WERI-Rb-1 (cell line): ENCODE data around the gene CDC42SE1.

Experiments
- DNase-seq: peaks from one replicate; pipeline ENCODE4 v3.0.0-alpha.2; 2020
- H3K27ac ChIP-seq: fragments of 250-450 bp; sonication (Bioruptor Pico); 2 replicates; pipeline ENCODE4 v1.5.1; 2020; ENCODE audit warnings: mild to moderate bottlenecking, moderate library complexity
- H3K27me3 ChIP-seq: fragments of 250-450 bp; sonication (Bioruptor Pico); 2 replicates; pipeline ENCODE4 v1.5.1; 2021; ENCODE audit warnings: mild to moderate bottlenecking, low read depth, moderate library complexity; ENCODE audit not compliant: insufficient read depth, severe bottlenecking
- H3K36me3 ChIP-seq: fragments of 250-450 bp; sonication (Bioruptor Pico); 2 replicates; pipeline ENCODE4 v1.5.1; 2020; ENCODE audit warnings: mild to moderate bottlenecking, moderate library complexity
- H3K4me3 ChIP-seq: 2 replicates; pipeline ENCODE4 v1.5.1; 2011; ENCODE audit warnings: low read depth, mild to moderate bottlenecking, control low read depth, low read length
- H3K9me3 ChIP-seq: fragments of 250-450 bp; sonication (Bioruptor Pico); 2 replicates; pipeline ENCODE4 v1.5.1; 2021; ENCODE audit warnings: mild to moderate bottlenecking, moderate library complexity; ENCODE audit not compliant: severe bottlenecking
- CTCF ChIP-seq: IDR thresholded peaks from 2 replicates; pipeline ENCODE4 v1.5.1; 2011; ENCODE audit warnings: low read depth, mild to moderate bottlenecking, control low read depth, inconsistent platforms, low read length

Gene CDC42SE1

GRCh38 chr1:151065089-151065645 lies 5.7 kb upstream of the CDC42SE1 start:
- peaks cover 58% of the 10 kb centered on the region for H3K36me3 ChIP-seq
- no peak for DNase-seq

GRCh38 chr1:151062741-151063371 lies 3.4 kb upstream of the CDC42SE1 start:
- H3K9me3 ChIP-seq, result no peaks in the 10 kb centered on the region
- H3K27ac ChIP-seq, result no peak overlapping the region
- peaks cover 50% of the 10 kb centered on the region for H3K36me3 ChIP-seq
- H3K27me3 ChIP-seq, result no peaks in the 10 kb centered on the region
- no peak for TF ChIP-seq CTCF
- no peak overlapping the region for H3K4me3 ChIP-seq
- DNase-seq, result peak; percentile 47

More at GRCh38 chr1:151065089-151065645, 5.7 kb upstream of the CDC42SE1 start:
- H3K27ac ChIP-seq, result no peak overlapping the region
- H3K27me3 ChIP-seq, result no peaks in the 10 kb centered on the region
- H3K9me3 ChIP-seq, result no peaks in the 10 kb centered on the region
- no peak overlapping the region for H3K4me3 ChIP-seq
- TF ChIP-seq CTCF, result no peak

GRCh38 chr1:151061704-151062103 lies 2.3 kb upstream of the CDC42SE1 start:
- Histone ChIP-seq H3K9me3 (no peaks in the 10 kb centered on the region), H3K27ac (no peak overlapping the region), H3K36me3 (peaks cover 54% of the 10 kb centered on the region), H3K4me3 (peak overlapping the region; percentile 90), H3K27me3 (no peaks in the 10 kb centered on the region)
- DNase-seq, result no peak
- TF ChIP-seq CTCF, result no peak

- H3K27me3 ChIP-seq, result no peaks in the 10 kb centered on the region
- peaks cover 55% of the 10 kb centered on the region for H3K36me3 ChIP-seq
- H3K9me3 ChIP-seq, result no peaks in the 10 kb centered on the region
- peak; percentile 10; the same call in 1 of the 2 replicates for TF ChIP-seq CTCF
- peak overlapping the region; percentile 90 for H3K4me3 ChIP-seq
- DNase-seq, result peak; percentile 74
- H3K27ac ChIP-seq, result peak overlapping the region; percentile 79
Measured at GRCh38 chr1:151060657-151061421, 1.4 kb upstream of the CDC42SE1 start.

GRCh38 chr1:151060007-151060656 lies 710 bp upstream of the CDC42SE1 start, which contains the start of gene MLLT11:
TSS of gene MLLT11 (plus strand) at chr1:151060397. CDS start at chr1:151067225, 6,828 bp downstream.
- Histone ChIP-seq H3K27ac (peak within 1 kb of the TSS; percentile 79), H3K4me3 (peak within 1 kb of the TSS; percentile 90), H3K9me3 (no peaks in the 10 kb centered on the region), H3K27me3 (no peaks in the 10 kb centered on the region), H3K36me3 (peaks cover 56% of the 10 kb centered on the region)
- TF ChIP-seq CTCF, result no peak
- DNase-seq, result peak; percentile 97
